ENCODE measurements around the gene DNTTIP2. TPM values are rescaled to one million over a fixed set of nuclear protein-coding genes. Genes with fewer than 3 reads are reported as not detected.
A peak's percentile ranks its signal among the peaks of the same experiment; 100 is the strongest.

DNTTIP2 gene
- total and polyA plus RNA-seq, 9 of the 15 experiments (the other 6 are each of a cell fraction or from before 2014, with no cell fraction given) = 50.4 to 138 (median 97.0) TPM

- no peak for ATAC-seq
- H3K36me3 ChIP-seq (ENCODE audit: control insufficient read depth, insufficient read depth, low read length) = peaks cover 72% of the 10 kb centered on the region
- H3K9me1 ChIP-seq (ENCODE audit: control insufficient read depth, insufficient read depth, low read length) = no peaks in the 10 kb centered on the region
- no peak overlapping the region for H3K4me2 ChIP-seq (ENCODE audit: insufficient read depth, low read length)
- in situ Hi-C loops (cut with MboI) = no loop called here
- no peak for FAIRE-seq
- H3K9ac ChIP-seq (ENCODE audit: insufficient read depth in 1 of 2, low read depth in 2 of 2, low read length in 2 of 2) = no peak overlapping the region
- H2AFZ ChIP-seq (ENCODE audit: low read depth, low read length) = no peak overlapping the region
- POLR2A ChIA-PET = interaction anchor here (1.1 to 1.7 kb wide), 2 partner anchors 8 to 22 kb away, joined by 5 to 6 read pairs; partner anchors contain the start of genes DNTTIP2 and GCLM
- H3K9me3 ChIP-seq (replicated peaks; ENCODE audit: control insufficient read depth, insufficient read depth, low read depth, low read length) = no peaks in the 10 kb centered on the region
- no peaks in the 10 kb centered on the region; the same call in 1 of the 2 replicates for H4K20me1 ChIP-seq (replicated peaks; ENCODE audit: control insufficient read depth, insufficient read depth, low read length)
- DNase-seq (ENCODE audit: extremely low read depth in 1 of 4, low spot score in 3 of 4) = no peak
- no peak overlapping the region for H3K27ac ChIP-seq (ENCODE audit: extremely low read depth, low read depth, low read length)
- BruUV-seq (replicated peaks) = no TSS peak
- WGBS (ENCODE audit: insufficient coverage, low coverage, missing lambda C conversion rate) = 96% methylated on average over 3 of the region's 3 CpGs
- CTCF ChIA-PET (ENCODE audit: low intra/inter-chr PET ratio) = no interaction called here
- intact Hi-C loops (cut with micrococcal nuclease) = no loop called here
- TF ChIP-seq ATF3 (IDR thresholded peaks at IDR 0.05) (peak; percentile 89), ATF3 (CRISPR knock-in tag; conservative IDR thresholded peaks at IDR 0.05) (no peak), BCOR (IDR thresholded peaks at IDR 0.05) (peak; percentile 35; the same call in 1 of the 2 replicates), THRA (IDR thresholded peaks at IDR 0.05) (no peak), PBX2 (CRISPR knock-in tag; IDR thresholded peaks at IDR 0.05; ENCODE audit: low read depth) (no peak), PBX2 (tag; conservative IDR thresholded peaks at IDR 0.05; ENCODE audit: low read depth) (peak; percentile 29; the same call in 1 of the 2 replicates), RBM25 (IDR thresholded peaks at IDR 0.05; ENCODE audit: low read depth, low read length, severe bottlenecking) (peak; percentile 88), MEIS2 (IDR thresholded peaks at IDR 0.05; ENCODE audit: partially characterized antibody) (peak; percentile 20), ARNT (IDR thresholded peaks at IDR 0.05) (no peak), ATF7 (IDR thresholded peaks at IDR 0.05) (peak; percentile 22; the same call in 1 of the 2 replicates)
- H3K79me2 ChIP-seq (ENCODE audit: control insufficient read depth, insufficient read depth, low read length) = peaks cover 35% of the 10 kb centered on the region
- no peaks in the 10 kb centered on the region for H3K27me3 ChIP-seq (ENCODE audit: control insufficient read depth in 2 of 2, insufficient read depth in 2 of 2, low read length in 2 of 2)
- H3K4me1 ChIP-seq (replicated peaks in 1 of 2; ENCODE audit: control insufficient read depth in 2 of 2, insufficient read depth in 2 of 2, low read length in 2 of 2) = peaks cover 0 to 9% of the 10 kb centered on the region in 2 experiments; a peak in 2 of 5 replicates
- no peak overlapping the region for H3K4me3 ChIP-seq
Measured at GRCh38 chr1:93900723-93901504, 21.9 kb upstream of the DNTTIP2 start.

Data from K562 (cell line).